Measurements from ENCODE around the gene ANO2.

Gene ANO2

DNA sequence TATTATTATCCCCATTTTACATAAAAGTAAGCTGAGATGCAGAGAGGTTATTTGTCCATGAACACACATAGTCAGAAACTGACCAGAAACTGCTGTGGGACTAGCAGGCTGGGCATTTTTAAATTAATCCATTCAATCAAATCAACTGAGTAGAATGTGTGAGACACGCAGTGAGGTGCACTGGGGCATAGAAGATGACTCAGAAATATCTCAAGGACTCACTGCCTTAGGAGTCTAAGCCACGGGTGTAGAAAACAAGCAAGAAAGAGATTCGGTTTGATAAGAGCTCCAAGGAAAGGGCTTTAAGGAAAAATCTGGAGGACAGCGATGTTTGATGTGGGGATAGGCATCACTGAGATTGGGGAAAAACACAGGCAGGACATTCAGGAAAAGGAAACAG lies 127.8 kb downstream of the ANO2 start:
- no peak for DNase-seq (ENCODE audit: low spot score)

DNA sequence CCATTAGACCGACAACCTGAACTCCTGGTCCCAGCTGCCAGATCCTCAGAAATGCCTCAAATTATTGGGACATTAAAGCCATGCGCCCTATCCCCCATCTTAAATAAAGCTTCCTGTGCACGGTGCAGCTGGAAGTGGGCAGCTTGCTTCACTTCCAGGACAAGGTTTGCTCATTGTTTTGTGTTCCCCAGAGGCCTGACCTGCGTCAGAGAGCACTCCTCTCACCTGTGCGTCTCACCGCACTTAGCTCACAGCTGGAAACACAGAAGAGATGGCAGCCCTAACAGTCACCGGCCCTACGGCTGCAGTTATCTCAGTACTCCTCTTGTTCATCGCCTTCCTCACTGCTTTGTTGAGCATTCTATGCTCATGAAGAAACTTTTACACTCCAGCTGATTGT lies 135.5 kb downstream of the ANO2 start:
- no peak for DNase-seq (ENCODE audit: low spot score)

DNA sequence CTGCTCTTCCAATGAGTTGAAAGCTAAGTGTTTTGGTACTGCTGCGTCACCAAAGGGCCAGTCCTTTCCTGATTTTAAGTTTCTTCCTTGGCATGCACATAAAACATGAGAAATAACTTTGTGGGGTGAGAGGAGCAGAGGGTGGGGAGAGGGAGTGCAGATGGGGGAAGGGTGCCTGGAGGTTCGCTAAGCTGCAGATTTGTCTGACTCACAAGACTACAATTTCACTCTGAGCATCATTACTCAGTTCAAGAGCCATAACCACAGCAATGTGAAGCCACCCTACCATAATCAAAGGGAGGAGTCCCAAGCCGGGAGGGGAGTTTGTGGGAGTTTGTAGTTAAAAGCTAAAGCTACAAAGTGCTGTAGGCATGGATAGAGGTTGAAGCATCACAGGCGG lies 136.1 kb downstream of the ANO2 start:
- peak; percentile 98 for DNase-seq (ENCODE audit: low spot score)

DNA sequence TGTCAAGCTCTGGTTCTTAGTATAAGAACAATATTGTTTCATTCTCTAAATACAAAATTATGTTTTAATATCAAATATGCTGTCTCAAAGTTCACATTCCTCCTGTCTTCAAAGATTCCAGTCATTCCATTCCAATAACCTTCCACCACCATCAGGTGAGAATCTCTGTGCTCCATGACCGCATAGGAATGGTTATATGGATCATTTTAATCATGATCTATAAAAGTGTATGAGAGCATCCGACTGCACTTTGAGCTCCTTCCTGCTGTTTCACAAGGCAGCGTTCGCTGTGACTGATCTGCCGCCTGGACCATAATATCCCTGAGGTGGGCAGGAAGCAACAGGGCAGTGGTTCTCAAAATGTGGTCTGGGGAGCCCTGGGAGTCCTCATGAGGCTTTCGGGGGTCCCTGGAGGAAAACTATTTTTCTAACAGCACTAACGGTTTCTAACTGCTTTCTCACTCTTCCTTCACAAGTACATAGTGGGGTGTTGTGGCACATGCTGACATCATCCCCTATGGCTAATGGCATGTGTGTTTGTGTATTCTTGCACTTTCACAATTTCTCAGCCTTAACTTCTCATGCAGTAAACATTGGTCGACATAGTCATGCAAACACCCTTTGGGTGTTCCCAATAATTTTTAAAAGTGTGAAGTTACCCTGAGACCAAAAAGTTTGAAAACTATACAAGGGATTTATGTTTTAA lies 137.4 kb downstream of the ANO2 start:
- no peak for DNase-seq (ENCODE audit: low spot score)

DNA sequence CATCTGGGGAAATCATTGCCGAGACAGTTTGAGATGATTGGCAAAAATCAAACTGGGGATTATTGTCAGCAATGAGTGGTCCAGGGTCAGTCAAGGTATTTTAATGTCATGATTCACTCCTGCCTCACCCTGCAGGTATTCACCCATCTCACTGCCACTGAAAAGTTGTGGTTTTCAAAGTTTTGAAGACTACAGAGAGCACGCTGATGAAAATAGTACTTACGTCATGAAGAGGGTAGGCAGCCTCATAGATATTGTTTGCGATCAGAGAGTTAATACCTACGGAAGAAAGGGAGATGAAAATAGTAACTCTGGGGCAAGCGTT lies 138.0 kb downstream of the ANO2 start:
- no peak for DNase-seq (ENCODE audit: low spot score)

DNA sequence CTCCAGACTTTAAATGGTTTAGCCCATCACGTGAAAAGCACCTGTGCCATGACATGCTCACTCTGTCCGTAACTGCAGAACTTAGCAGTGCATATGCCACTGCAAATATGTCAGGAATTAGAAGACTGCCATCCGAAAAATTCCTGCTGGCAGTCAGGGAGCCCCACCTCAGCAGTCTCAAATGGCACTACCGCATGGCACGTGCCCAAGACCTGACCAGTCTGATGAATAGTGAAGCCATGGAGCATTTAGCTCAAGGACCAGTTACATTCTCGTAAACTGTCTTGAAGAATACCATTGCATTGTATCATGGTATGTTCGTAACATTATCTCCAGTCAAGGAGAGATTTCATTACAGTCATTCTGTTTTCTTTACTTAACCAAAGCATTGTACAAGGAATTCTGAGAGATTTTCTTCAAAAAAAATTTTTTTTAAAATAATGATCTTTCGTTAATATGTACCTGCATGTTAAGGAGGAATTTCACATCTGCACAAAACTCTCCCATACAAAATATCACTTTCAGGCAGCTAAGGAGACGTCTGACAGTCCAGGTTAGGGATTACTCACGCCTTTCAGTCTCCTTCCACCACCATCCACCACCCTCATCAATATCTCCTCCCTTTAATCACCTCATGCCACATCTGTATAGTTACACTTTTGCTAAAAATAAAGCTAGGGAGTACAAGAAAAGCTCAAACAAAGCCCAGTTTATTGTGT lies 138.5 kb downstream of the ANO2 start:
- DNase-seq (ENCODE audit: low spot score), result no peak

DNA sequence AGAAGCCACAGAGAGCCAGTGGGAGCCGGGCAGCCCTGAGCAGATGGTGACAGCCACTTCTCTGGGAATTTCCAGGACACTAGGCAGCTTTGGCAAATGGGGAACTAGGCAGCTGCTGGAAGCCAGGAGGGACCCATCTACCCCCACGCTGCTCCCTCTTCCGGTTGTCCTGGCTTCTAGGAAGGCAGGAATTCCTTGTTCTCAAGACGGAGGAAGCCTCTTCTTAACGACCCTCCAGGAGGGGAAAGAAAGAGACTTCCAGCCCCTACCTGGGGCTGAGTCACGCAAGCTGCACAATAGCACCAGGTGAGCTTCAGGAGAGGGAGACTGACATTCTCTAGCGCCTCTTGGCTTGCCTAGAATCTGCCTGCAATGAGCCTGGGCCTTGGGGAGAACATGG lies 141.5 kb downstream of the ANO2 start:
- DNase-seq (ENCODE audit: low spot score), result no peak

DNA sequence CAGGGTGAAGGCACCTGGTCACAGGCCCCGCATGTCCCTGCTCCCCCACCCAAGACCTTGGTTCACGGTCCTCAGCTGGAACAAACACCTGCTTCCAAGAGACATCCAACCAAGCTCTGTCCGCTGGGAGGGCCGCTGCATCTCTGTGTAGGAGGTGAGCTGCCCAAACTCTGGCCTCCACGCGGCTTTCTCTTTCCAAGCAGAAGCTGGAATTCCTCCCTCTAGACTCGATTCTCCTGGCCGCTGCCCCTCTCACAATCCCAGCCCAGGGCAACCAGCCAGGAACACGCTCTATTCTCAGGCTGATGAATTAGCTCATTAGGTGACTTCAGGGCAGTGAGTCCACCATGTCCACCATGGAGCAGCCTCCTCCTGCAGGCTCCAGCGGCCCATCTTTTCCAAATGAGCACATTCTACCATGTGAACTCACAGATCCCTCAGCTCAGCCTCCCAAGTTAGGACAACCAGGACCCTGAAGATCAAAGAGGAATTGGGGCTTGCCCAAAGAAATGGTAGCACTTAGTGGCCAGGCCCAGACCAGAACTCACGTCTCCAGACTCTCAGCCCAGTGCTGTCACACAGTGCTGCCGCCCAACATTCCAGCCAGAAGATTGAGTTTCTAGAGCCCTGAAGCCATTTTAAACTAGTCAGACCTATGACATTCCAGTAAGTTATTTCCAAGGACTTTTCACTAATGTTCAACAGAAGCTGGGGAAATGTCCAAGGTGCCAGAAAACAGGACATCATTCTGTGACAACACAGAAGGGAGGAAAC lies 146.6 kb downstream of the ANO2 start:
- DNase-seq (ENCODE audit: low spot score), result no peak

DNA sequence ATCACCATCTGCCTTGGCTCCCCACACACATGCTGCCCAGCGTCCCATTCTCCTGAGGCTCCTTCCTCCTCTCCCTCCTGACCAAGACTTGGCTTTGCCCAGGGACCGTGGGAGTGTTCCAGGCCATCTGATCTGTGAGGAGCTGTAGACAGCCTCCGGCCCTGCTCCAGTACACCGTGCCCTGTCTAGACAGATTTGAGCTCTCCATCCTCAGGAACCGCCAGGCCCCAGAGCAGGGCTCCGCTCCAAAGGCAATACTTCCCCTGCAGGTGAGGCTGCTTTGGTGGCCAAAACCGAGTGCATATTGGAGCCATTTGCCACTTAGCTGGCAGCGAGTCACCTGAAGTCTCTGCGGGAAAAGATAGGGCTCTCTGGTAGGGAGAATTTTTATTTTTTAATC lies 147.4 kb downstream of the ANO2 start:
- no peak for DNase-seq (ENCODE audit: low spot score)

DNA sequence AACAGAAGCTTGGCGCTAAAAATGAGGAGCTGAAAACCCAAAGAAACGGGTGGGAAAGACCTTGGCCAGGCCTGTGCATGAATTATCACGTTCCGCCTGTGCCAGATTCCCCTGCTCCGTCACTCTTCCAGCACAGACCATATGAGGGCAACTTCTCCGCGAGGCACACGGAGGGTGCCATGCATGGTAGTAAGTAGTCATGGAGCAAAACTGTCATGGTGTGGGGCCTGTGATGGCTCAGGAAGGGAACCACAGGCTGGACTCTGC lies 148.2 kb downstream of the ANO2 start:
- no peak for DNase-seq (ENCODE audit: low spot score)

DNA sequence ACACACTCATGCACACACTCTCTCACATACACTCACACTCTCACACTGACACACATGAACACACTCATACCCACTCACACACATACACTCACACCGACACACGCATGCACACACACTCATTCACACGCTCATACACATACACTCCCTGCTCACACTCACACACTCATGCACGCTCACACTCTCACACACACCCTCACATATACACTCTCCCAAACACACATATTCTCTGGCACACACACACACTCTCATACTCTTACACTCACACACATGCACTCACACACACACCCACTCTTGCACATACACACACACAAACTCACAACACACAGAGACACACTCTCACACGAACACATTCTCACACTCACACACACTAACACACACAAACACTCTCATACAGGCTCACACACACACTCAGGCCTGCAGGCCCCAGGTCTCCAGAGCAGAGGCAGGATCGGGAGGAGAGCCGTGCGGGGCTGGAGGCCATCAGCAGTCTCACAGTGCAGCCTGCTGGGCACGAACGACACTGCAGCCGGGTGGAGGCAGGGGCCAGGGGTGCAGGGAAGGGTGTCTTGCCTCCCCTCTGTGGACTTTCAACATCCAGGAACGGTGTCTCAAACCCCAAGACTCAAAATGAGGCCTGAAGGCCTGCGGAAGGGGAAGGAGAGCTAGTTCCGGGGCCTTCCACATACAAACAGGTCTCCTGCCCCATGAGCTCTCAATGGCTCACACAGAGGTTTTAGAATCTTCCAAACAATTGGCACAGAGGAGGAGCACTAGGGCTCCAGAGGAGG lies 148.7 kb downstream of the ANO2 start:
- DNase-seq (ENCODE audit: low spot score), result peak; percentile 38

DNA sequence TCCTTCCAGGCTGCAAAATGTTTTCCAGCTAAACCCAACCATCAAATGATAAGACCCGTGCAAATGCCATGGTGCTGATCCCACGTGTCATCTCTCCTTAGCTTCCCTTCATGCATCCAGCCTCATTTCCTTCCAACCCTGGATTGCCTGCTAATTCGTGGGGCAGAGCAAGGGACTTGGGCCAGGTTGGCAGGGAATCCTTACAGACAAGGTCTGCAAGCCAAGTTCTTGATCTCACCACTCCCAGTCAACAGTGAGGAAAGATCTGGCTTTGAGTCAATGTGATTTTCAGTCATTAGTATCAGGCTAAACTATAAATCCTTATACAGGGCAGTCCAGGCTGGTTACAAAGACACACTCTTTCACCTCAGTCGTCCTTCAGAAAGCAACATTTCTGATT lies 150.9 kb downstream of the ANO2 start:
- DNase-seq (ENCODE audit: low spot score), result no peak

DNA sequence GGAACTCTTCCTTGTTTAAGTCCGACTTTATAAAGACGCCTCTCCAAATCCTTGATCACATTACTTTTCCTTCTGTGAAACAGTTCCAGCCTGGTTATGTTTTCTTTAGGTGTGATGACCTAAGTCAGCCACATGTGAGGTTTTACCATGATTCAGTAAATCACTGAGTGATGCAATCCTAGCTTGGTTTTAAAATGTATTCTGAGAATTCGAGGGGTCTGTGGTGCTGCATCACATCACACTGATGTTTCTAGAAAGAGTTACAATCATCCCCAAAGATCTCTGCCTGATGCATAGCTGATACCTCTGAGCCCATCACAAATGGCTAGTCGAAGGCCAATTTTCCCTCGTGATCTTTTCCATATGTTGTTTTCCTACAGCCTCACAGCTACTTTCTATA lies 152.7 kb downstream of the ANO2 start:
- no peak for DNase-seq (ENCODE audit: low spot score)

DNA sequence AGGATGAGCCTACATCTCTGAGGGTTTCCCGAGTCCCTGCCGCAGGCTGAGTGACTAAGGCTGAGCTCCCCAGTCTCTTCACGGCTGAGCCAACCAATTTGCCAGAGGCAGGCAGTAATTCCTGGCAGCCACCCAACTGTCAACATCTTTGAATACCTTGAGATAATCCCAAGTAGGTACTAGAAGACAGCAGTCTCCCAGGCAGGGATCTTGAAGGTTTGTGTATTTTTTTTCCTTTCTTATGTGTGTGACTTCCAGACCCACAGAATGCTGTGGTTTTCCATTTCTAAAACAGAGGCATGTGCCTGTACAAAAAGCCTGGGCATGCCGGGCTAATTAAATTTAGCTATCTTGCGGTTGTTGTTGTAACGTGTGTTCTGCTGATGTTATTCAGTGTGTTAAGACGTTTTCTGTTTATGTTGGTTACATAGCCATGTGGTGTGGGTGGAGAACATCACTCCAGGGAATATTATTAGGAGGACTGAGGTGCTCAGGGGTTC lies 155.5 kb downstream of the ANO2 start:
- DNase-seq (ENCODE audit: low spot score), result peak; percentile 73

DNA sequence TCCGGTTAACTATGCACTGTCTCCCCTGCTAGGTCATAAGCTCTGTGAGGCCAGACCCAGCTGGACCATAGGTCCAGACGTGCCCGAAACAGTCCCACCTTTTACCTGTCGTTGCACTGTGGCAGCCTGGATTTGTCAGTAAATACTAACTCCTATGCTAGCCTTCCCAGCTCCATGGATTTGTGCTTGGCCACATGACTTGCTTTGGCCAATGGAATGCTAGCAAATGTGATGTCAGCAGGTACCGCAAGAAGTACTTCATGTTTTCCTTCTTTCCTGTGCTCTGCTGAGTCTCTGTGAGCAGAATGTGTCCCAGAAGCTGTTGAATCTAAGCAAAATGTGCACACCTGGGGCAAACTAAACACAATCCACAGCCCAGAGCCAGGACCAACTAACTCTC lies 157.2 kb downstream of the ANO2 start:
- no peak for DNase-seq (ENCODE audit: low spot score)

DNA sequence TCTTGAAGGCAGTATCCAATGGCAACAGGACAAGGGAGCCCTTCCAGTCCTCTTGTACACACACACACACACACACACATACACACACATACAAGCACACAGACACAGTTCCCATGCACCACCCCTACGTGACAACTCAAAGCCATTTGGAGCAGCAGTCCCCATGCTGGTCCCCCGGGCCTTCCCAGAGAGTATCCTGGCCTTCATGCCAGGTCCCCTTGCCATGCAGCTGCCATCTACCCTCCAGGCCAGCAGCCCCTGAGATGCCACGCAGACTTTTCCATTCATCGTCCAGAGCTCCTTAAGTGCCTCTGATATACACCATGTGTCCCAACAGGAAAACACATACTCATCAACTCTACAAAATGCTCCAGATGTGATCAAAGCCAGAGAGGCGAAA lies 159.5 kb downstream of the ANO2 start:
- DNase-seq (ENCODE audit: low spot score), result no peak

DNA sequence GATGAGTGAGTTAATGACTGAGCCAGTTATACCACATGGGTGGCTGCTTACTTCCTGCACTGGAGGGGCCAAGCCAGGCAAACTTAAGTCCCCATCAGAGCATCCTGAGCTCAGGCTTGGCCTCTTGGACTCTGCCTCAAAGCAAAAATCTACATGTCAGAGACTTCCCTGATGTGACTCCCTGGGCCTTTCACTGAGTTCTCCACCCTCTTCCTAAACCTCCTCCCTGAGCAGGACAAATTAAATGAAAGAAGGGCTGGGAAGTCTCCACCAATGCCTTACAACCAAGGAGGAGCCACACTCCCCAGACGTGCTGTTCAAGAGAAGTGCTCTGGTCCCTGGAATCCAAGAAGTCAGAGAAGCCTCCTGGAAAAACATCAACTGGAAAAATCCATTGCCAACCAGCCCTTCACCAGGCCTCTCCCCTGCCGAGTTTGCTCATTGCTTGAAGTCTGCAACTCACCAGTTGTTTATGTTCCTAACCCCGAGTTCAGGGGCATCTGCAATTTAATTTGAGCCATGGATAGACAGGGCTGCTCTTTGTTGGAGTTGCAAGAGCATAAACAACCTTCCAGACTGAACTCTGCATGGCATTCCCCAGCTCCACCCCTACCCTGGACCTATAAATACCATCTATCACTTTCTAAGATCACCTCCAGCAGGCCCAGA lies 160.5 kb downstream of the ANO2 start:
- DNase-seq (ENCODE audit: low spot score), result no peak

DNA sequence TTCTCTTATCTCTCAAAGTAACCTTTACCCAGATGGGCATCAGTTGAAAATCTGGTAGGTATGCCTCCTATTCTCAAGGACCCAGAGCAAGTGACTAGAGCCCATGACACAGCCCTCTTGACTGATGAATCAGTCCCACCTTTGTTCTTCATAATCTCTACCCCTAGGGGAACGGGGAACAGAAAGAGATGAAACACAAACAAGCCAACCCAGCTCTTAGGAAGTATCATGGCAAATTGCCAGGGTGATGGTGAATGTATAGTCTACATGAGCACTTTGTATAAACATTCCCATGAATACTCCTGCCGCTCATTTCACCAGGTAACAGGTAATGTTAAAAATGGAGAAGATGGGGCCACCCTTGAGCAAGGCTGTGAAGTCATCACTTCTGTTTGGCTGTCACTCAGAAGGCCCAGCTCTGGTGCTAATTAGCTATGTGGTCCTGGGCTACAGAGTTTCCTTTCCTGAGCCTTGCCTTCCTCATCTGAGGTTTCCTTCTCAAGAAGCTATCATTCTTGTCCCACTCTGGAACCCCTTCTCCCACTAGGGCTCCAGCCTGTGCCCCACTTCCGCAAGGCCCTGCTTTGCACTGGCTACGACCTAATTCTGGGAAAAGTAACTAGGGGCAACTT lies 161.7 kb downstream of the ANO2 start:
- no peak for DNase-seq (ENCODE audit: low spot score)

DNA sequence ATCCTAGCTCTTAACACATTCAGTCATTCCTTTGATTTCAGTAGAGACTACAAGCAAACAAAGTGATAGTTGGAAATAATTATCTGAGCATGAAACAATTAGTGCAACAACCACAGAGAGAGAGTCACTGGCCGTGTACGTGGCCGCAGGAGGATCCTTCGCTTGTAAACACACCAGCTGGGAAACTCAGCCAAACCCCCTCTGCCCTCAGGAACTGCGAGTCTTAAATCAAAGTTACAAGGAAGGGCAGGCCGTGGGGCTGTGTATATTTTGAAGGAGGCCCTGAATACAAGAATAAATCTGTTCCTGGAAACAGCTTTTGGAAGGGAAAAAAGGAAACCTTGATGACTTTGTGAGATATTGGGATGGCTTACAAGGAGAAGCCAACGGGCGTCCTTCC lies 164.5 kb downstream of the ANO2 start:
- no peak for DNase-seq (ENCODE audit: low spot score)

DNA sequence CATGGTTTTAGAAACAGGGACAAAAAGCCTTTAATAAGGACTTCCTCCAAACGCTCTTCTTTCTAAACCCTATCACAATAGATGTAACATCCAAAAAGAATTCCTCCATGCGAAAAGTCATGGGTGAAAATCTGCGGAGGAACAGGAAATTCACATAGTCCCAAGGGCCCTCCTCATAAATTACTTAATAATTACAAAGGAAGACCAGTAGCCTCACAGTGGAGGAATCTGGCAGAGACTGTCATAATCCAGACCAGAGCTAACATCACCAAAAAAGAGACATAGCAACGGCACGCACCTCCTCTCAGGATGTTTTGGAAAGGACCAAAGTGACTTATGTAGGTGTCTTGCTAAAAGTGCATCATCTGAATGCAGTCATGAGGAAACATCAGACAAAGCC lies 165.7 kb downstream of the ANO2 start:
- no peak for DNase-seq (ENCODE audit: low spot score)

DNA sequence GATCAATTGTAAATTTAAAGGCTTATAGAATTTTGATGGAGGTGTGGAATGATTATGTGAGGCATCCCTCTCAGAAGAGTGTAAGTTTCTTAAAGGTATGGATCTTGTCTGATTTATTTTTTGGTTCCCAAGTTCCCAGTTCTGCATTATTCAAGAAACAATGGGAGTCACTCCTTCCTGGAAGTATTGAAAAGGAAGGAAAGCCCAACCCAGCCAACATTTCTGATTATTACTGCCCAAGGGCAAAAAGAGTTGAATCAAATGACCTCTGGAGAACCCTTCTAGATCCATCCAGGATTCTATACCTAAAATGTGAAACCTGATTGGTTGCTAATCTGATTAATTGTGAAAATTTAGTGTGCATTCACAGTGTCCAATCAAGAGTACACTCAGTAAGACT lies 166.2 kb downstream of the ANO2 start:
- no peak for DNase-seq (ENCODE audit: low spot score)

DNA sequence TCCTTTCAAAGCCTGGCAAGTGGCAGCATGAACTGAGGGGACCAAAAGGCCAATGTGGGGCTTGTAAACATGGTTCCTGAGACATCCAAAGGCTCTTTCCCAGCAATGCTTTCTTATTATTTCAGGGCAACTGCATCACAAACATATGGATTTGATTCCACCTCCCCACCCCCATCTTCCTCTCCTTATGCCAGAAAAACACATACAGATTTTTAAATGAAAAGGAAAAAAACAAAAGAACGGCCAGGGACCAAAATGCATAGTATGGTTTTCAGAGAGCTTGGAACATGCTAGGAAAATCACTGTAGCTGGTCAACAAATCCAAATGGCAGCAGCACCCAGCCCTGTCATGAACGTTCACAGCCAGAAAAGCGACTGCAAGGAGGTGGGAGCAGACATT lies 167.6 kb downstream of the ANO2 start:
- no peak for DNase-seq (ENCODE audit: low spot score)
